Measurements from ENCODE around the gene OR13A1.
"Not testable (repeated sequence)": the region's sequence is repeated elsewhere in the genome, so short reads cannot be mapped to it uniquely, and the experiment has no call there.

OR13A1 gene, protein sequence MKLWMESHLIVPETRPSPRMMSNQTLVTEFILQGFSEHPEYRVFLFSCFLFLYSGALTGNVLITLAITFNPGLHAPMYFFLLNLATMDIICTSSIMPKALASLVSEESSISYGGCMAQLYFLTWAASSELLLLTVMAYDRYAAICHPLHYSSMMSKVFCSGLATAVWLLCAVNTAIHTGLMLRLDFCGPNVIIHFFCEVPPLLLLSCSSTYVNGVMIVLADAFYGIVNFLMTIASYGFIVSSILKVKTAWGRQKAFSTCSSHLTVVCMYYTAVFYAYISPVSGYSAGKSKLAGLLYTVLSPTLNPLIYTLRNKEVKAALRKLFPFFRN

DNA sequence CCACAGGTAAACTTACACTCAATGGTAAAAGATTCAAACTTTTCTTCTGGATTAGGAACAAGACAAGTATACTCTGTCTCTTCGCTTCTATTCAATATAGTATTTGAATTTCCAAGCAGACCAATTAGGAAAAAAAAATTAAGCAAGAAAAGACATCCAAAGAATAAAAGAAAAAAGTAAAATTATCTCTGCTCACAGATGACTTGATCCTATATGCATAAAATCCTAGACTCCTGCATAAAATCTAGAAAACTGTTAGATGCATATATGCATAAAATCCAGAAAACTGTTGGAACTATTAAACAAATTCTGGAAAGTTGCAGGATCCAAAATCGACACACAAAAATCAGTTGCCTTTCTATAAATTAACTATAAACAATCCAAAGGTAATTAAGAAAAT lies at the start of gene OR13A1:
OR13A1 (minus strand) TSS at position 101 of the 400 bp plus-strand sequence. CDS start 11,186 bp downstream, outside the sequence.
- DNase-seq, result no peak

DNA sequence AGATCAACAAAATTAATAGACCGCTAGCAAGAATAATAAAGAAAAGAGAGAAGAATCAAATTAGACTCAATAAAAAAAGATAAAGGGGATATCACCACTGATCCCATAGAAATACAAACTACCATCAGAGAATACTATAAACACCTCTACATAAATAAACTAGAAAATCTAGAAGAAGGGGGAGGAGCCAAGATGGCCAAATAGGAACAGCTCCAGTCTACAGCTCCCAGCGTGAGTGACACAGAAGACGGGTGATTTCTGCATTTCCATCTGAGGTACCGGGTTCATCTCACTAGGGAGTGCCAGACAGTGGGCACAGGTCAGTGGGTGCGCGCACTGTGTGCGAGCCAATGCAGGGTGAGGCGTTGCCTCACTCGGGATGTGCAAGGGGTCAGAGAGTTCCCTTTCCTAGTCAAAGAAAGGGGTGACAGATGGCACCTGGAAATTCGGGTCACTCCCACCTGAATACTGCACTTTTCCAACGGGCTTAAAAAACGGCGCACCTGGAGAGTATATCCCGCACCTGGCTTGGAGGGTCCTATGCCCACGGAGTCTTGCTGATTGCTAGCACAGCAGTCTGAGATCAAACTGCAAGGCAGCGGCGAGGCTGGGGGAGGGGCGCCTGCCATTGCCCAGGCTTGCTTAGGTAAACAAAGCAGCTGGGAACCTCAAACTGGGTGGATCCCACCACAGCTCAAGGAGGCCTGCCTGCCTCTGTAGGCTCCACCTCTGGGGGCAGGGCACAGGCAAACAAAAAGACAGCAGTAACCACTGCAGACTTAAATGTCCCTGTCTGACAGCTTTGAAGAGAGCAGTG lies 46.8 kb upstream of the OR13A1 start:
- not testable (repeated sequence) for DNase-seq

DNA sequence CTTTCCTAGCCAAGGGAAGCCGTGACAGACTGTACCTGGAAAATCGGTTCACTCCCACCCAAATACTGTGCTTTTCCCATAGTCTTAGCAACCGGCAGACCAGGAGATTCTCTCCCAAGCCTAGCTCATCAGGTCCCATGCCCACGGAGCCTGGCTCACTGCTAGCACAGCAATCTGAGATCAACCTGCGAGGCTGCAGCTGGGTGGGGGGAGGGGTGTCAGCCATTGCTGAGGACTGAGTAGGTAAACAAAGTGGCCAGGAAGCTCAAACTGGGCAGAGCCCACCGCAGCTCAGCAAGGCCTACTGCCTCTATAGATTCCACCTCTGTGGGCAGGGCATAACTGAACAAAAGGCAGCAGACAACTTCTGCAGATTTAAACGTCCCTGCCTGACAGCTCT lies 43.6 kb upstream of the OR13A1 start:
- not testable (repeated sequence) for DNase-seq

DNA sequence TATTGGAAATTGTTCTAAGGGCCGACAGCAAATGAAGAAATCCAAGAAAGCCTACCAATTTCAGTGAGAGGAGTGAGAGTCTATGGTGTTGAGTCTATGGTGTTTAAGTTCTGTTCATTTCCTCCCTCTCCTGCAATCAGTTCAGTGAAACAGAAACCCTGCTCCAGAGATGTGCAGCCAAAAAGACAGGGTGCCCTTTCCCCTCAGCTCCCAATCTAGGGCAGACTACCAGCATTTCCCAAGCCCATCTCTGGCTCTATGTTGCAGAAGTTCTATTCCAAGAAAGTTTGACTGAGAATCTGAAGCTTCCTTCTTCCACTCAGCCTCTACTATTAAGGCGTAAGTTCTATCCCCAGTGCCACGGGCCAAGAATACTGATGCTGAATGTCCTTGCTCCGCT lies 40.1 kb upstream of the OR13A1 start:
- no peak for DNase-seq

DNA sequence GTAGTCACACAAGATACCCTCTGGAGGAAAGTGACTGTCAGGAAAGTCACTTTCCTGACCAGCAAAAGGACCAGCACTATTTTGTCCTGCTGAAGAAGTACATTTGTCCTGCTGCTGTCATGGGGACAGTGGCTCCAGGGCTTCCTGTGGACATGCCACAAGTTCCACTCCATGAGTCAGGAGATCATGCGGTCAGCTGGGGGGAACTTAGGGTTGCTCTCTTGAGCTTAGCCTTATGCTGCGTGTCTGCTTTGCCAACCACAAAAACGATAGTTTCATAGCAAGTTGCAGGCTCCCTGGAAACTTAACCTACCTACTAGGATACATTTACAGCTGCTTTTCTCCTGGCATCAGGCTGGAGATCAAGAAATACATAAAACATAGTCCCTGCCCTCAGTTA lies 38.9 kb upstream of the OR13A1 start:
- DNase-seq, result no peak

DNA sequence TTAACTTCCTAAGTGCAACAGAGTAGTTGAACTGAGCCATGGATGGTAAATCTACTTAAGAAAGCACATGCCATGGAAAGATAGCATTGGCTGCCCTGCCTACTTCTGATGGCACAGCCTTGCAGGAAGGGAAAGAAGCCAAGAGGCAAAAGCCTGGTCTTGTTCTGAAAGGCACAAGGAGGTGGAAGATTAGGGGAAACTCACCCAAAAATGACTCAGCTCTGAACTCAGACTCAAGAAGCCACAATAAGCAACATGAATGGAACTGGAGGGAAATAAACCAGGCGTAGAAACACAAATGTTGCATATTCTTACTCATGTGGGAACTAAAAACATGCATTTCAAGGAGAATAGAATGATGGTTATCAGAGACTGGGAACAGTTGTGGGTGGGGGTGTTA lies 37.8 kb upstream of the OR13A1 start:
- no peak for DNase-seq

DNA sequence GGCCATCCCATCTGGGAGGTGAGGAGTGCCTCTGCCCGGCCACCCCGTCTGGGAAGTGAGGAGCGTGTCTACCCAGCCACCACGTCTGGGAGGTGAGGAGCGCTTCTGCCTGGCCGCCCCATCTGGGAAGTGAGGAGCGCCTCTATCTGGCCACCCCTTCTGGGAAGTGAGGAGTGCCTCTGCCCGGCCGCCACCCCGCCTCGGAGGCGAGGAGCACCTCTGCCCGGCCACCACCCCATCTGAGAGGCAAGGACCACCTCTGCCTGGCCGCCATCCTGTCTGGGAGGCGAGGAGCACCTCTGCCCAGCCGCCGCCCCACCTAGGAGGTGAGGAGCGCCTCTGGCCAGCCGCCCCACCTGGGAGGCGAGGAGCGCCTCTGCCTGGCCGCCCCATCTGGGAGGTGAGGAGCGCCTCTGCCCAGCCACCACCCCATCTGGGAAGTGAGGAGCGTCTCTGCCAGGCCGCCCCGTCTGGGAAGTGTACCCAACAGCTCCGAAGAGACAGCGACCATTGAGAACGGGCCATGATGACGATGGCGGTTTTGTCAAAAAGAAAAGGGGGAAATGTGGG lies 32.9 kb upstream of the OR13A1 start:
- DNase-seq, result not testable (repeated sequence)

DNA sequence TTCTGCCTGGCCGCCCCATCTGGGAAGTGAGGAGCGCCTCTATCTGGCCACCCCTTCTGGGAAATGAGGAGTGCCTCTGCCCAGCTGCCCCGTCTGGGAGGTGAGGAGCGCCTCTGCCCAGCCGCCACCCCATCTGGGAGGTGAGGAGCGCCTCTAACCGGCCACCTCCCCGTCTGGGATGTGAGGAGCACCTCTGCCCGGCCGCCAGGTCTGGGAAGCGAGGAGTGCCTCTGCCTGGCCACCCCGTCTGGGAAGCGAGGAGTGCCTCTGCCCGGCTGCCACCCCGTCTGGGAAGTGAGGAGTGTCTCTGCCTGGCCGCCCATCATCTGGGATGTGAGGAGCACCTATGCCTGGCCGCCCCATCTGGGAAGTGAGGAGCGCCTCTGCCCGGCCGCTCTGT lies 32.1 kb upstream of the OR13A1 start:
- not testable (repeated sequence) for DNase-seq

DNA sequence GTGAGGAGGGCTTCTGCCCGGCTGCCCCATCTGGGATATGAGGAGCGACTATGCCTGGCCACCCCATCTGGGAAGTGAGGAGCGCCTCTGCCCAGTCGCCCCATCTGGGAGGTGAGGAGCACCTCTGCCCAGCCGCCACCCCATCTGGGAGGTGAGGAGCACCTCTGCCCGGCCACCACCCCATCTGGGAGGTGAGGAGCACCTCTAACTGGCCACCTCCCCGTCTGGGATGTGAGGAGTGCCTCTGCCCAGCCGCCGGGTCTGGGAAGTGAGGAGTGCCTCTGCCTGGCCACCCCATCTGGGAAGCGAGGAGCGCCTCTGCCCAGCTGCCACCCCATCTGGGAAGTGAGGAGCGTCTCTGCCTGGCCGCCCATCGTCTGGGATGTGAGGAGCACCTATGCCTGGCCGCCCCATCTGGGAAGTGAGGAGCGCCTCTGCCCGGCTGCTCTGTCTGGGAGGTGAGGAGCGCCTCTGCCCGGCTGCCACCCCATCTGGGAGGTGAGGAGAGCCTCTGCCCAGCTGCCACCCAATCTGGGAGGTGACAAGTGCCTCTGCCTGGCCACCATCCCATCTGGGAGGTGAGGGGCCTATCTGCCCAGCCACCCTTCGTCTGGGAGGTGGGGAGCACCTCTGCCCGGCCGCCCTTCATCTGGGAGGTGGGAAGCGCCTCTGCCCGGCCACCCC lies 31.4 kb upstream of the OR13A1 start:
- not testable (repeated sequence) for DNase-seq

DNA sequence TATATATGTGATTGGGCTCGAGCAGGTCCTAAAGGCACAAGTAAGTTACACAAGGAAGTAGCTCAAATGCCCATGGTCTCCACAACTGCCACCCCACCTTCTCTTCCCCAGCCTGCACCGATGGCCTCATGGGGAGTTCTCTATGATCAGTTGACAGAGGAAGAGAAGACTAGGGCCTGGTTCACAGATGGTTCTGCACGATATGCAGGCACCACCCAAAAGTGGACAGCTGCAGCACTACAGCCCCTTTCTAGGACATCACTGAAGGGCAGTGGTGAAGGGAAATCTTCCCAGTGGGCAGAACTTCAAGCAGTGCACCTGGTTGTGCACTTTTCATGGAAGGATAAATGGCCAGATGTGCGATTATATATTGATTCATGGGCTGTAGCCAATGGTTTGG lies 25.0 kb upstream of the OR13A1 start:
- DNase-seq, result not testable (repeated sequence)

DNA sequence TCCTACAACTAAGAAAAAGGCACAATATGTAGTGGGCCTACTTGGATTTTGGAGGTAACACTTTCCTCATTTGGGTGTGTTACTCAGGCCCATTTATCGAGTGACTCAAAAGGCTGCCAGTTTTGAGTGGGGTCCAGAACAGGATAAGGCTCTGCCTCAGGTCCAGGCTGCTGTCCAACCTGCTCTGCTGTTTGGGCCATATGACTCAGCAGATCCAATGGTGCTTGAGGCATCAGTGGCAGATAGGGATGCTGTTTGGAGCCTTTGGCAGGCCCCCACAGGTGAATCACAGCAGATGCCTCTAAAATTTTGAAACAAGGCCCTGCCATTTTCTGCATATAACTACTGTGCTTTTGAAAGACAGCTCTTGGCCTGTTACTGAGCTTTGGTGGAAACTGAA lies 24.5 kb upstream of the OR13A1 start:
- no peak for DNase-seq

DNA sequence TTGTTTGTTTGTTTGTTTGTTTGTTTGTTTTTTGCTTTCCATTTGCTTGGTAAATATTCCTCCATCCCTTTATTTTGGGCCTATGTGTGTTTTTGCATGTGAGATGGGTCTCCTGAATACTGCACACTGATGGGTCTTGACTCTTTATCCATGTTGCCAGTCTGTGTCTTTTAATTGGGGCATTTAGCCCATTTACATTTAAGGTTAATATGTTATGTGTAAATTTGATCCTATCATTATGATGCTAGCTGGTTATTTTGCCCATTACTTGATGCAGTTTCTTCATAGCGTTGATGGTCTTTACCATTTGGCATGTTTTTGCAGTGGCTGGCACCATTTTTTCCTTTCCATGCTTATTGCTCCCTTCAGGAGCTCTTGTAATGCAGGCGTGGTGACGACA lies 16.4 kb upstream of the OR13A1 start:
- not testable (repeated sequence) for DNase-seq

DNA sequence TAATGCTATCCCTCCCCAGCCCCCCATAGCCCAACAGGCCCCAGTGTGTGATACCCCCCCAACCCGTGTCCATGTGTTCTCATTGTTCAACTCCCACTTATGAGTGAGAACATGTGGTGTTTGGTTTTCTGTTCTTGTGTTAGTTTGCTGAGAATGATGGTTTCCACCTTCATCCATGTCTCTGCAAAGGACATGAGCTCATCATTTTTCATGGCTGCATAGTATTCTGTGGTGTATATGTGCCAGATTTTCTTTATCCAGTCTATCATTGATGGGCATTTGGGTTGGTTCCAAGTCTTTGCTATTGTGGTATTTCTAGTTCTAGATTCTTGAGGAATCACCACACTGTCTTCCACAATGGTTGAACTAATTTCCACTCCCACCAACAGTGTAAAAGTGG lies 11.5 kb upstream of the OR13A1 start:
- not testable (repeated sequence) for DNase-seq

DNA sequence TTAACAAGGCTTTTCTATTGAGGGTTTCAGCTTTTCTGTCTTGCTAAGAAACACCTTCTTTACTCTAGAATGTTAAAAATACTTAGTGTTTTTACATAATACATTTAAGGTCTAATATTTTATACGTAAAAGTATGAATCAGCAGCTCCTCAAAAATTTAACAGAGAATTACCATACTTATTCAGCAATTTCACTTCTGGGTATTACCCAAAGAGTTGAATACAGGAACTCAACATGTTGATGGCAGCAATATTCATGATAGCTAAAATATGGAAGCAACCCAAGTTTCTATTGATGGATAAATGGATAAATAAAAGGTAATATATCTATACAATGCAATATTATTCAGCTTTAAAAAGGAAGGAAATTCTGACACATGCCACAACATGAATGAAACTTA lies 9.7 kb upstream of the OR13A1 start:
- no peak for DNase-seq

DNA sequence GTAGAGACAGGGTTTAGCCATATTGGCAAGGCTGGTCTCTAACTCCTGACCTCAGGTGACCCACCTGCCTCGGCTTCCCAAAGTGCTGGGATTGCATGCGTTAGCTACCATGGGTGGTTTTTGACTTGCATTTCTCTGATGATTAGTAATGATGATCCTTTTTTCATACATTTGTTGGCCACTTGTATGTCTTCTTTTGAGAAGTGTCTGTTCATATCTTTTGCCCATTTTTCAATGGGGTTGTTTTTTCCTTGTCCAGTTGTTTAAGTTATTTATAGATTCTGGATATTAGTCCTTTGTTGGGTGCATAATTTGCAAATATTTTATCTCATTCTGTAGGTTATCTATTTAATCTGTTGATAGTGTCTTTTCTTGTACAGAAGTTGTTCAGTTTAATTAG lies 4.3 kb upstream of the OR13A1 start:
- no peak for DNase-seq

DNA sequence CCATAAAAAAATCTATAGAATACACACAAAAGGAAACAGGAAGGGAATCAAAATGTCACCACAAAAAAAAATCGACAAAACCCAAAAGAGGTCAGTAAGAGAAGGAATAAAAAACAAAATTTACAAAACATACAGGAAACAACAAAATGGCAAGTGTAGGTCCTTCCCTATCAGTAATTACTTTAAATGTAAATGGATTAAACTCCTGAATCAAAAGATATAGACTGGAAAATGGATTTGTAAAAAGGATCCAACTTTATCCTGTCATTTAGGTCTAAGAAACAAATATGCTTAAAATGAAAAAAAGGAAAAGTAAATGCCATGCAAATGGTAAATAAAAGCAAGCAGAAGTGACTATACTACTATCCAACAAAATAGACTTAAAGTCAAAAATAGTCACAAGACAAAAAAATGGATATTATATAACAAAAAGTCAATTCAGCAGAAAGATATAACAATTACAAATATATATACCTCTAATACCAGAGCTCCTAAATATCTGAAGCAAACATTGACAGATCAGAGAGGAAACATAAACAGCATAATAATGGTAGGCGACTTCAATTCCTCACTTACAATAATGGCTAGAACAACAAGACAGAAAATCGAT lies 2.0 kb downstream of the OR13A1 start:
- no peak for DNase-seq

DNA sequence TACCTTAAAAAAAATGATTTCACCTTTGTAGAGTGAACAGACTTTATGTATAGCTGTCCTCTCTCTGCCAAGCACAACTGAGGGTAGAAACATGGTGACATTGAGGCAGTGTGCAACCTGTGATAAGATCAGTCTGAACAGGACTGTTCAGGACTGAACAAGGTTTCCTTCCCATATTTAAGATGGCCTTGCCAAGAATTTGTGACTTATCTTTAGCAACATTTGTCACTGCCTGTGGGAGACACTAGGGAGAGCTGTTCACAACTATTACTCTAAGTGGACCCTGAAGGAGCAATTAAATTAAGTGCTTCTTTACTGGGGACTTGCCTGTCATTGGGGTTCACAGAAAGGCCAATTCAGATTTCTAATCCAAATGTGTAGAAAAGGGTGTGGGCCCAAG lies 6.7 kb downstream of the OR13A1 start:
- no peak for DNase-seq

DNA sequence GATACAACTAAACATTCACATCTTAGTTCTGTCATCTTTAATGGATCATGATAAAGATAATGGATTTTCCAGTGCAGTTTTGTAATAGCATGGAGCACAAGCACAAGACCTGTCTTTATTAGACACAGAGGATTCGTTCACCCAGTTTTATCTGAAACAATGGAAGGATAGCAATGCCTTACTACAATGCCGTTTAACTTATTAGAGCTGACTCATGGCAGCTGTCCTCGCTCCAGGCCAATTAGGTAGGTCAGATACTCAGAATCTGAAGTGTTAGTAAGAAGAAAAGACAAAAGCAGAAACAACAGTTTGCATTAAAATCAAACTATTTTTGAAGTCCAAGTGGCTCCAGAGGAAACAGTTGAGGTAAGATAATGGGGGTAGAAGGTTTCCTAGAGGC lies 12.8 kb downstream of the OR13A1 start:
- no peak for DNase-seq

DNA sequence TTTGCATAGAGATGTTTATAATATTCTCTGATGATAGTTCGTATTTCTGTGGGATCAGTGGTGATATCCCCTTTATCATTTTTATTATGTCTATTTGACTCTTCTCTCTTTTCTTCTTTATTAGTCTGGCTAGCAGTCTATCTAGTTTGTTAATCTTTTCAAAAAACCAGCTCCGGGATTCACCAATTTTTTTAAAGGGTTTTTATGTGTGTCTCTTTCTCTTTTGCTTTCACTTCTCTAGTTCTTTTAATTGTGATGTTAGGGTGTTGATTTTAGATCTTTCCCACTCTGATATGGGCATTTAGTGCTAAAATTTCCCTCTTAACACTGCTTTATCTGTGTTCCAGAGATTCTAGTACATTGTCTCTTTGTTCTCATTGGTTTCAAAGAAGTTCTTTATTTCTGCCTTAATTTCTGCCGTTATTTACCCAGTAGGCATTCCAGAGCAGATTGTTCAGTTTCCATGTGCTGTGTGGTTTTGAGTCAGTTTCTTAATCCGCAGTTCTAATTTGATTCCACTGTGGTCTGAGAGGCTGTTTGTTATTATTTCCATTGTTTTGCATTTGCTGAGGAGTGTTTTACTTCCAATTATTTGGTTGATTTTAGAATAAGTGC lies 17.0 kb downstream of the OR13A1 start:
- DNase-seq, result not testable (repeated sequence)

DNA sequence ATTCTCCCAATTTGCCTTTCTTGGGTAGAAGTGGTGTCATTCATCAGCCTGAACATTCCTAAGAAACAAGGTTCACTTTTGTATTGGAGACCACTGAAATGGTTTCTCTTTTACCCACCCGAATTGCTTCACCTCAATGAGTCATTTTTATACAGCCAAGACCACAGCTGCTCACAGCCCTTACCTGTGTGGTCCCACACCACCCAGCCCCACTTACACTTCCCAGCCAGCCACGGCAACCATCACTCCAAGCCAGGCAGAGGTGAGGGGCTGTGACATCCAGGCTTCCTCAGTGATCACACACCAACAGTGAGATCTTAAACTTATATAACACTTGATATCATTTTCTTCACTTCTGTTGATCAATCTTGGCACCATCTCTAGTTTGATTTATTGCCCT lies 20.7 kb downstream of the OR13A1 start:
- DNase-seq, result no peak

DNA sequence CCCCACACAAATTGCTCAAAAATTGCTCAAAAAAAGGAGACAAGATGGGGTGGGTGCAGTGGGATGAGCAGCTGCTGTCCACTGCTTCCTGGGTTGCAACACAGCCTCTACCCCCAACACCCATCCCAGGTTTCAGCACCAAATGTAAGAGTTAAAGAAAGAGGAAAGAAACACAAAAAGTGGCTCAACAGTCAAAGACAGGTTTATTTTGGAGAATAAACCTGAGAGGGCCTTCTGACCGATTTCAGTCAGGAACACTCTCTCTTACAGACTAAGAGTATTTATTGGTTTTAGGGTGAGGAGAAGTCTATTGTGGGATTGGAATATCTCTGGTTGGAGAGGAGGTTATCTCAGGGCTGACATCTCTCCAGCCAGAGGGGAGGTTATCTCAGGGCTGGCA lies 28.4 kb downstream of the OR13A1 start:
- DNase-seq, result no peak

DNA sequence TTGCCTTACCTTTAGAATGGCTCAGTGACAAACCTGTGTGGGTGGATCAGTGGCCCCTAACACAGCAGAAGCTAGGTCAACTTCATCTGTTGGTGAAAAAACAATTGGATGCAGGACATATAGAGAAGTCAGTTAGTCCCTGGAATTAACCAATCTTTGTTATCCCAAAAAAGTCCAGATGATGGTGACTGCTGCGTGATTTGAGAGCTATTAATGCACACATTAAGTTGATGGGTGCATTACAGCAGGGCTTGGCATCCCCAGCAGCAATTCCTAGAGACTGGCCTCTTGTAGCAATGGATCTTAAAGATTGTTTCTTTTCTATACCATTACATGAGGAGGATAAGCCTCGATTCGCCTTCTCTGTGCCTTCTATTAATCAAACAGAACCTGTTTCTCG lies 33.3 kb downstream of the OR13A1 start:
- DNase-seq, result no peak
